Tibial nerve (tissue), 4 donors: ENCODE measurements around the gene TMEM53. TPM values are rescaled to one million over a fixed set of nuclear protein-coding genes. Genes with fewer than 3 reads are reported as not detected.

Experiments
- DNase-seq, 2 donors: peaks; one replicate each; pipeline ENCODE4 v3.0.0-alpha.2; 2019; ENCODE audit warnings: low spot score in 2 of 2
- H3K27ac ChIP-seq, 4 donors: fragments of 200-600 bp; sonication (generic) in 3 of 4; one replicate each; pipeline ENCODE4 v1.5.1; 2017 to 2019; ENCODE audit warnings: mild to moderate bottlenecking in 1 of 4
- H3K27me3 ChIP-seq, 2 donors: fragments of 200-600 bp; sonication (generic) in 1 of 2; one replicate each; pipeline versions ENCODE4 v1.5.1 to v1.6.0; 2017 to 2019
- H3K36me3 ChIP-seq, 3 donors: fragments of 200-600 bp; sonication (generic); one replicate each; pipeline ENCODE4 v1.5.1; 2018 to 2019
- H3K4me1 ChIP-seq, 4 donors: fragments of 200-600 bp; sonication (generic) in 3 of 4; one replicate each; pipeline ENCODE4 v1.5.1; 2017 to 2019
- H3K4me3 ChIP-seq, 4 donors: fragments of 200-600 bp; sonication (generic) in 3 of 4; one replicate each; pipeline ENCODE4 v1.5.1; 2017 to 2019; ENCODE audit warnings: mild to moderate bottlenecking in 1 of 4, moderate library complexity in 1 of 4
- H3K9me3 ChIP-seq, 4 donors: fragments of 200-600 bp; sonication (generic) in 3 of 4; one replicate each; pipeline ENCODE4 v1.5.1; 2017 to 2019
- CTCF ChIP-seq, 5 experiments: fragments of 200-600 bp in 3 of 5; fragments of 450-650 bp in 2 of 5; sonication (generic) in 3 of 5; IDR thresholded peaks; one replicate each; pipeline ENCODE4 v1.5.1; 2016 to 2019; ENCODE audit warnings: antibody characterized with exemption in 5 of 5, mild to moderate bottlenecking in 3 of 5, moderate library complexity in 2 of 5
- EP300 ChIP-seq, 2 donors: sonication (generic); formaldehyde crosslinking; IDR thresholded peaks; one replicate each; pipeline ENCODE4 v1.6.1; 2017; ENCODE audit warnings: antibody characterized with exemption in 2 of 2, mild to moderate bottlenecking in 1 of 2
- POLR2A ChIP-seq, 2 donors: fragments of 450-650 bp; IDR thresholded peaks; one replicate each; pipeline ENCODE4 v1.6.1; 2017; ENCODE audit warnings: antibody characterized with exemption in 2 of 2, mild to moderate bottlenecking in 2 of 2, moderate library complexity in 2 of 2
- WGBS, 2 donors: methylation state at CpG; one replicate each; pipeline ENCODE4 v1.1.5; 2018; 5-methylcytosine and 5-hydroxymethylcytosine counted together
- total RNA-seq, 4 donors: library from RNA; depleted of rRNA; stranded (reverse); fragments of >200 nt; gene quantifications; one replicate each; pipeline ENCODE4 v1.1.0, GENCODE V29; 2016

The TMEM53 gene
- total RNA-seq, 4 donors from 2014 or later: 7.2 to 10.5 (median 9.5) TPM

GRCh38 chr1:44613941-44614340, 60.3 kb downstream of the TMEM53 start:
- Histone ChIP-seq H3K4me1 (peaks cover 0 to 12% (median 8%) of the 10 kb centered on the region in 4 donors), H3K4me3 (no peak overlapping the region), H3K9me3 (no peaks in the 10 kb centered on the region), H3K27ac (no peak overlapping the region), H3K36me3 (no peaks in the 10 kb centered on the region), H3K27me3 (peaks cover 0 to 12% of the 10 kb centered on the region in 2 donors)
- 77 to 79% methylated on average over 6 of the region's 6 CpGs for WGBS, 2 donors
- no peak for DNase-seq
- TF ChIP-seq EP300 (IDR thresholded peaks at IDR 0.05): no peak
- TF ChIP-seq POLR2A (IDR thresholded peaks at IDR 0.05): no peak
- TF ChIP-seq CTCF (IDR thresholded peaks at IDR 0.05): no peak

GRCh38 chr1:44611866-44612265, 62.4 kb downstream of the TMEM53 start:
- WGBS, 2 donors: 60 to 65% methylated on average over 4 of the region's 4 CpGs
- no peak for TF ChIP-seq CTCF (IDR thresholded peaks at IDR 0.05)
- no peak for TF ChIP-seq POLR2A (IDR thresholded peaks at IDR 0.05)
- no peak for TF ChIP-seq EP300 (IDR thresholded peaks at IDR 0.05)

GRCh38 chr1:44611419-44611818, 62.9 kb downstream of the TMEM53 start:
- peaks cover 0 to 5% of the 10 kb centered on the region in 2 donors for H3K27me3 ChIP-seq
- no peaks in the 10 kb centered on the region for H3K4me1 ChIP-seq
- no peak for DNase-seq
- no peaks in the 10 kb centered on the region for H3K36me3 ChIP-seq
- WGBS, 2 donors: 67 to 71% methylated on average over 5 of the region's 5 CpGs
- no peak overlapping the region for H3K27ac ChIP-seq
- no peak overlapping the region for H3K4me3 ChIP-seq
- H3K9me3 ChIP-seq: no peaks in the 10 kb centered on the region
- TF ChIP-seq CTCF (IDR thresholded peaks at IDR 0.05) (no peak), EP300 (IDR thresholded peaks at IDR 0.05) (no peak), POLR2A (IDR thresholded peaks at IDR 0.05) (no peak)

More at GRCh38 chr1:44611866-44612265, 62.4 kb downstream of the TMEM53 start:
- peaks cover 0 to 10% of the 10 kb centered on the region in 2 donors for H3K27me3 ChIP-seq
- no peak for DNase-seq
- no peaks in the 10 kb centered on the region for H3K36me3 ChIP-seq
- no peaks in the 10 kb centered on the region for H3K9me3 ChIP-seq
- no peak overlapping the region for H3K4me3 ChIP-seq
- peaks cover 0 to 4% (median 2%) of the 10 kb centered on the region in 4 donors for H3K4me1 ChIP-seq
- no peak overlapping the region for H3K27ac ChIP-seq

- WGBS, 2 donors: 72 to 75% methylated on average over 10 to 11 of the region's 12 CpGs
- Histone ChIP-seq H3K27me3 (peaks cover 0 to 5% of the 10 kb centered on the region in 2 donors), H3K36me3 (no peaks in the 10 kb centered on the region), H3K27ac (no peak overlapping the region), H3K4me3 (no peak overlapping the region), H3K4me1 (no peaks in the 10 kb centered on the region), H3K9me3 (no peaks in the 10 kb centered on the region)
- no peak for TF ChIP-seq POLR2A (IDR thresholded peaks at IDR 0.05)
- no peak for TF ChIP-seq CTCF (IDR thresholded peaks at IDR 0.05)
- no peak for TF ChIP-seq EP300 (IDR thresholded peaks at IDR 0.05)
- DNase-seq: no peak
Measured at GRCh38 chr1:44610527-44611148, 63.6 kb downstream of the TMEM53 start.

- no peak for TF ChIP-seq CTCF (IDR thresholded peaks at IDR 0.05)
- no peak for TF ChIP-seq EP300 (IDR thresholded peaks at IDR 0.05)
- no peak for TF ChIP-seq POLR2A (IDR thresholded peaks at IDR 0.05)
- Histone ChIP-seq H3K27ac (no peak overlapping the region), H3K4me3 (no peak overlapping the region), H3K4me1 (no peaks in the 10 kb centered on the region), H3K36me3 (no peaks in the 10 kb centered on the region), H3K27me3 (peaks cover 0 to 3% of the 10 kb centered on the region in 2 donors), H3K9me3 (no peaks in the 10 kb centered on the region)
- WGBS, 2 donors: 68 to 74% methylated on average over 24 to 25 of the region's 25 CpGs
- DNase-seq: no peak
Measured at GRCh38 chr1:44609768-44610526, 64.3 kb downstream of the TMEM53 start.
